ENCODE data around the gene STK17A.
A peak's percentile ranks its signal among the peaks of the same experiment; 100 is the strongest.

Gene STK17A

GRCh38 chr7:43655584-43655983 is 72.7 kb downstream of the STK17A start:
- H3K4me1 ChIP-seq (ENCODE audit: insufficient read depth, low read length, poor library complexity, severe bottlenecking) = peaks cover 61% of the 10 kb centered on the region
- peaks cover 11% of the 10 kb centered on the region for H4K20me1 ChIP-seq (ENCODE audit: insufficient read depth, low read length, poor library complexity, severe bottlenecking)
- H3K4me3 ChIP-seq (ENCODE audit: low read length, poor library complexity, severe bottlenecking) = no peak overlapping the region
- H3K9me2 ChIP-seq (replicated peaks; ENCODE audit: low read depth, low read length) = no peaks in the 10 kb centered on the region
- H3K79me2 ChIP-seq (ENCODE audit: insufficient read depth, low read length) = peaks cover 80% of the 10 kb centered on the region
- peaks cover 10% of the 10 kb centered on the region; the same call in 1 of the 2 replicates for H3K36me3 ChIP-seq (ENCODE audit: insufficient read depth, low read length)
- no peaks in the 10 kb centered on the region for H3K27me3 ChIP-seq (ENCODE audit: insufficient read depth, low read length, poor library complexity, severe bottlenecking)
- H2AFZ ChIP-seq (ENCODE audit: low read length) = no peak overlapping the region
- no peak overlapping the region for H3K4me2 ChIP-seq (ENCODE audit: low read depth, low read length, poor library complexity, severe bottlenecking)
- peaks cover 5% of the 10 kb centered on the region; the same call in 1 of the 2 replicates for H3F3A ChIP-seq (ENCODE audit: low read depth)
- TF ChIP-seq CTCF (conservative IDR thresholded peaks at IDR 0.05; ENCODE audit: low read length) = no peak
- TF ChIP-seq EZH2phosphoT487 (IDR thresholded peaks at IDR 0.05; ENCODE audit: borderline replicate concordance) = no peak
- no peaks in the 10 kb centered on the region for H3K9me3 ChIP-seq (ENCODE audit: insufficient read depth, low read depth, low read length)
- no peak overlapping the region for H3K9ac ChIP-seq (ENCODE audit: low read depth, low read length, poor library complexity, severe bottlenecking)

GRCh38 chr7:43656997-43657396 is 74.1 kb downstream of the STK17A start:
- H3K4me3 ChIP-seq (ENCODE audit: low read length, poor library complexity, severe bottlenecking) = no peak overlapping the region
- H4K20me1 ChIP-seq (ENCODE audit: insufficient read depth, low read length, poor library complexity, severe bottlenecking) = peaks cover 11% of the 10 kb centered on the region
- TF ChIP-seq EZH2phosphoT487 (IDR thresholded peaks at IDR 0.05; ENCODE audit: borderline replicate concordance) (no peak), CTCF (conservative IDR thresholded peaks at IDR 0.05; ENCODE audit: low read length) (no peak)
- H3K9ac ChIP-seq (ENCODE audit: low read depth, low read length, poor library complexity, severe bottlenecking) = no peak overlapping the region
- peaks cover 74% of the 10 kb centered on the region for H3K79me2 ChIP-seq (ENCODE audit: insufficient read depth, low read length)
- H3K9me3 ChIP-seq (ENCODE audit: insufficient read depth, low read depth, low read length) = no peaks in the 10 kb centered on the region
- H3K4me1 ChIP-seq (ENCODE audit: insufficient read depth, low read length, poor library complexity, severe bottlenecking) = peaks cover 54% of the 10 kb centered on the region
- no peaks in the 10 kb centered on the region for H3K27me3 ChIP-seq (ENCODE audit: insufficient read depth, low read length, poor library complexity, severe bottlenecking)
- peaks cover 10% of the 10 kb centered on the region; the same call in 1 of the 2 replicates for H3K36me3 ChIP-seq (ENCODE audit: insufficient read depth, low read length)
- no peak overlapping the region for H2AFZ ChIP-seq (ENCODE audit: low read length)
- H3K9me2 ChIP-seq (replicated peaks; ENCODE audit: low read depth, low read length) = no peaks in the 10 kb centered on the region
- no peak overlapping the region for H3K4me2 ChIP-seq (ENCODE audit: low read depth, low read length, poor library complexity, severe bottlenecking)
- H3F3A ChIP-seq (ENCODE audit: low read depth) = no peaks in the 10 kb centered on the region

- Histone ChIP-seq H3K4me2 (ENCODE audit: low read depth, low read length, poor library complexity, severe bottlenecking) (peak overlapping the region; percentile 11), H3K9me2 (replicated peaks; ENCODE audit: low read depth, low read length) (no peaks in the 10 kb centered on the region), H3K27me3 (ENCODE audit: insufficient read depth, low read length, poor library complexity, severe bottlenecking) (no peaks in the 10 kb centered on the region), H4K20me1 (ENCODE audit: insufficient read depth, low read length, poor library complexity, severe bottlenecking) (peaks cover 11% of the 10 kb centered on the region), H3F3A (ENCODE audit: low read depth) (no peaks in the 10 kb centered on the region), H3K4me3 (ENCODE audit: low read length, poor library complexity, severe bottlenecking) (no peak overlapping the region), H3K79me2 (ENCODE audit: insufficient read depth, low read length) (peaks cover 74% of the 10 kb centered on the region), H3K9me3 (ENCODE audit: insufficient read depth, low read depth, low read length) (no peaks in the 10 kb centered on the region), H3K36me3 (ENCODE audit: insufficient read depth, low read length) (peaks cover 10% of the 10 kb centered on the region; the same call in 1 of the 2 replicates), H3K9ac (ENCODE audit: low read depth, low read length, poor library complexity, severe bottlenecking) (peak overlapping the region; percentile 11), H2AFZ (ENCODE audit: low read length) (no peak overlapping the region), H3K4me1 (ENCODE audit: insufficient read depth, low read length, poor library complexity, severe bottlenecking) (peaks cover 35% of the 10 kb centered on the region)
- TF ChIP-seq CTCF (conservative IDR thresholded peaks at IDR 0.05; ENCODE audit: low read length) = no peak
- no peak for TF ChIP-seq EZH2phosphoT487 (IDR thresholded peaks at IDR 0.05; ENCODE audit: borderline replicate concordance)
Observed at GRCh38 chr7:43658718-43659548, 76.0 kb downstream of the STK17A start.
